Spleen (tissue), 7 donors: ENCODE data around the gene GPR152.

Experiments
- POLR2A ChIP-seq, 3 donors: fragments of 450-650 bp; IDR thresholded peaks; one replicate each; pipeline ENCODE4 v1.5.1; 2017; ENCODE audit warnings: antibody characterized with exemption in 3 of 3, mild to moderate bottlenecking in 1 of 3
- TF ChIP-seq, protein P1 (sequence below), 11 experiments: fragments of 200-600 bp in 7 of 11; fragments of 450-650 bp in 4 of 11; sonication (generic) in 4 of 11; IDR thresholded peaks in 8 of 11; conservative IDR thresholded peaks in 3 of 11; 1 replicate in 7 of 11; 2 replicates in 4 of 11; pipeline versions ENCODE4 v1.4.0 to v1.8.0; 2016 to 2021; ENCODE audit warnings: antibody characterized with exemption in 11 of 11, inconsistent platforms in 4 of 11, mild to moderate bottlenecking in 1 of 11
- donor health status: DM: no; HTN: no; CAD: no; lungs with moderate emphysema.
- donor health status: DM: no; HTN: no; CAD: no.
- donor health status: DM: no; HTN: no; CAD: no.

DNA sequence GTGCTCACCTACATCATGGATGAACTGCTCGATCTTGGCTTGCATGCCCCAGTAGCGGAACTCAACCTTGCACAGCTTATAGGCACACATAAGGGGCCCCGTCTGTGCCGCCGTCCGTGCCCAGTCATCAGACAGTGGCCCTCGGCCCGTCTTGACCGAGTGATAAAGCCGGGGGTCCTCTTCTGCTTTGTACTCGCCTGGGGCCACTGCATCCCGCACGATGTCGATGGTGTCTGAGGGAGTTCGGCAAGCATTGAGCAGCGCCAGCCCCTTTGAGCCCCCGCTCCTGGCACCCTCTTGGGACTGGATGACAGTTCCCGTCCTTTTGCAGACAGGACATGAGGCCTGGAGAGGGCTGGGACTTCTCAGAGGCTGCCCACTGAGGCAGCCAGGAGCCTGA lies 49.3 kb upstream of the GPR152 start:
- TF ChIP-seq, protein P1, sequence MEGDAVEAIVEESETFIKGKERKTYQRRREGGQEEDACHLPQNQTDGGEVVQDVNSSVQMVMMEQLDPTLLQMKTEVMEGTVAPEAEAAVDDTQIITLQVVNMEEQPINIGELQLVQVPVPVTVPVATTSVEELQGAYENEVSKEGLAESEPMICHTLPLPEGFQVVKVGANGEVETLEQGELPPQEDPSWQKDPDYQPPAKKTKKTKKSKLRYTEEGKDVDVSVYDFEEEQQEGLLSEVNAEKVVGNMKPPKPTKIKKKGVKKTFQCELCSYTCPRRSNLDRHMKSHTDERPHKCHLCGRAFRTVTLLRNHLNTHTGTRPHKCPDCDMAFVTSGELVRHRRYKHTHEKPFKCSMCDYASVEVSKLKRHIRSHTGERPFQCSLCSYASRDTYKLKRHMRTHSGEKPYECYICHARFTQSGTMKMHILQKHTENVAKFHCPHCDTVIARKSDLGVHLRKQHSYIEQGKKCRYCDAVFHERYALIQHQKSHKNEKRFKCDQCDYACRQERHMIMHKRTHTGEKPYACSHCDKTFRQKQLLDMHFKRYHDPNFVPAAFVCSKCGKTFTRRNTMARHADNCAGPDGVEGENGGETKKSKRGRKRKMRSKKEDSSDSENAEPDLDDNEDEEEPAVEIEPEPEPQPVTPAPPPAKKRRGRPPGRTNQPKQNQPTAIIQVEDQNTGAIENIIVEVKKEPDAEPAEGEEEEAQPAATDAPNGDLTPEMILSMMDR (IDR thresholded peaks at IDR 0.05 in 8 of 11, conservative IDR thresholded peaks at IDR 0.05 in 3 of 11): no peak
- TF ChIP-seq POLR2A (IDR thresholded peaks at IDR 0.05): no peak
